PC-9 (cell line): ENCODE measurements around the gene LRIG3.

Experiments
- CTCF ChIP-seq: fragments of 200-600 bp; sonication (generic); conservative IDR thresholded peaks from 2 replicates; pipeline ENCODE4 v1.6.1; 2017; ENCODE audit warnings: mixed run types, antibody characterized with exemption, mild to moderate bottlenecking, moderate library complexity
- EZH2 ChIP-seq: fragments of 200-600 bp; sonication (generic); IDR thresholded peaks from 2 replicates; pipeline ENCODE4 v1.8.0; 2017; ENCODE audit warnings: antibody characterized with exemption, low read depth

- no peak for TF ChIP-seq CTCF
- no peak for TF ChIP-seq EZH2
Measured at GRCh38 chr12:58939399-58940100, 19.2 kb upstream of the LRIG3 start.
